ENCODE results near the gene PRKACB.
"Not testable (repeated sequence)": the region's sequence is repeated elsewhere in the genome, so short reads cannot be mapped to it uniquely, and the experiment has no call there.

The PRKACB gene

DNA sequence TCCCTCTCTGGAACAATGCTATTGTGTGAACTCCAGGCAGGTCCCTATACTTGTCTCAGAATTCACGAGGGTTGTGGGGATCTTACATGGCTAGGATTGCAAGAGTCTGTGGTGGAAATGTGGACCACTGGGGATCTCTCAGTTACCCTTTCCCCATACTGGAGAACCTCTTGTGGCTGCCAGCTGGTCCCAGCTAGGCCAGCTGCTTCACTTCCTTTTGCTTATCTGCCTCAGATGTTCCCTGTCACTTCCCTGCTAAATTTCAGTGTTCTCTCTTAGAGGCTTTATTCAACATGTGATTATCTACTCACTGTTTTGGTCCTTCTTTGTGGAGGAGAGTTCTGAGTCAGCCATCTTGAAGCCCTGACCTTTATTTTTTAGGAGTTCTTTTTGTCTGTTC, 81.6 kb downstream of the PRKACB start:
- no peak overlapping the region for H3K4me3 ChIP-seq (replicated peaks in 1 of 2; ENCODE audit: low read depth in 2 of 2, low read length in 2 of 2)
- TF ChIP-seq, protein P1, sequence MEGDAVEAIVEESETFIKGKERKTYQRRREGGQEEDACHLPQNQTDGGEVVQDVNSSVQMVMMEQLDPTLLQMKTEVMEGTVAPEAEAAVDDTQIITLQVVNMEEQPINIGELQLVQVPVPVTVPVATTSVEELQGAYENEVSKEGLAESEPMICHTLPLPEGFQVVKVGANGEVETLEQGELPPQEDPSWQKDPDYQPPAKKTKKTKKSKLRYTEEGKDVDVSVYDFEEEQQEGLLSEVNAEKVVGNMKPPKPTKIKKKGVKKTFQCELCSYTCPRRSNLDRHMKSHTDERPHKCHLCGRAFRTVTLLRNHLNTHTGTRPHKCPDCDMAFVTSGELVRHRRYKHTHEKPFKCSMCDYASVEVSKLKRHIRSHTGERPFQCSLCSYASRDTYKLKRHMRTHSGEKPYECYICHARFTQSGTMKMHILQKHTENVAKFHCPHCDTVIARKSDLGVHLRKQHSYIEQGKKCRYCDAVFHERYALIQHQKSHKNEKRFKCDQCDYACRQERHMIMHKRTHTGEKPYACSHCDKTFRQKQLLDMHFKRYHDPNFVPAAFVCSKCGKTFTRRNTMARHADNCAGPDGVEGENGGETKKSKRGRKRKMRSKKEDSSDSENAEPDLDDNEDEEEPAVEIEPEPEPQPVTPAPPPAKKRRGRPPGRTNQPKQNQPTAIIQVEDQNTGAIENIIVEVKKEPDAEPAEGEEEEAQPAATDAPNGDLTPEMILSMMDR (IDR thresholded peaks at IDR 0.05; ENCODE audit: low read depth, low read length), result no peak

DNA sequence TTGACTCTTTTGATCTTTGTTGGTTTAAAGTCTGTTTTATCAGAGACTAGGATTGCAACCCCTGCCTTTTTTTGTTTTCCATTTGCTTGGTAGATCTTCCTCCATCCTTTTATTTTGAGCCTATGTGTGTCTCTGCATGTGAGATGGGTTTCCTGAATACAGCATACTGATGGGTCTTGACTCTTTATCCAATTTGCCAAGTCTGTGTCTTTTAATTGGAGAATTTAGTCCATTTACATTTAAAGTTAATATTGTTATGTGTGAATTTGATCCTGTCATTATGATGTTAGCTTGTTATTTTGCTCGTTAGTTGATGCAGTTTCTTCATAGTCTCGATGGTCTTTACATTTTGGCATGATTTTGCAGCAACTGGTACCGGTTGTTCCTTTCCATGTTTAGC, 88.6 kb downstream of the PRKACB start:
- DNase-seq (ENCODE audit: low read depth in 2 of 2); H3K4me3 ChIP-seq (replicated peaks in 1 of 2; ENCODE audit: low read depth in 2 of 2, low read length in 2 of 2): not testable (repeated sequence)

More for the DNA sequence above, 81.6 kb downstream of the PRKACB start:
- DNase-seq (ENCODE audit: low read depth in 2 of 2), result peak in 1 of 2 donors; percentile 32

DNA sequence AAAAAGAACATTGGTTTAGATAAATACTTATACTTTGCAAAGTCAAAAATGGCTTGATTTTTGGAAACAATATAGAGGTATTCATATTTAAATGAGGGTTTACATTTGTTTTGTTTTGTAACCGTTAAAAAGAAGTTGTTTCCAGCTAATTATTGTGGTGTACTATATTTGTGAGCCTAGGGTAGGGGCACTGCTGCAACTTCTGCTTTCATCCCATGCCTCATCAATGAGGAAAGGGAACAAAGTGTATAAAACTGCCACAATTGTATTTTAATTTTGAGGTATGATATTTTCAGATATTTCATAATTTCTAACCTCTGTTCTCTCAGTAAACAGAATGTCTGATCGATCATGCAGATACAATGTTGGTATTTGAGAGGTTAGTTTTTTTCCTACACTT, 92.2 kb downstream of the PRKACB start:
- TF ChIP-seq, protein P1 (IDR thresholded peaks at IDR 0.05; ENCODE audit: low read depth, low read length), result no peak
- DNase-seq (ENCODE audit: low read depth in 2 of 2), result no peak
- H3K4me3 ChIP-seq (replicated peaks in 1 of 2; ENCODE audit: low read depth in 2 of 2, low read length in 2 of 2), result no peak overlapping the region

DNA sequence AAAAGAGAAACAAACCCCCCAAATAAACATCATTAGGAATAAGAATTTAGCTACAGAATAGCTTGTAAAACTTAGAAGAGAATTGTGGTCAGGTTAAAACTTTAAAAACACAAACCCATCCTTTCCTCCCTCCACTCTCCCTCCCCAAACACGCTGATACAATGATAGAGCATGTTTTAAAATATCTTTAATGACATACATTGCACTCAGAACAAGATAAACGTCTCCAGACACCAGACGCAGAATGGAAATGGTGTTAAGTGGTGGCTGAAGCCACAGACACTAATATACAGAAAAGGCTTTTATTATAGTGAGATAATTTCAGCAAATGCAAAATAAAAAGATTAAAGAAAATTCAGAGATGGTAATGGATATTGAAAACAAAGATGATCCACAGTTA, 98.6 kb downstream of the PRKACB start:
- no peak overlapping the region for H3K4me3 ChIP-seq (replicated peaks in 1 of 2; ENCODE audit: low read depth in 2 of 2, low read length in 2 of 2)
- TF ChIP-seq, protein P1 (IDR thresholded peaks at IDR 0.05; ENCODE audit: low read depth, low read length), result no peak
- no peak for DNase-seq (ENCODE audit: low read depth in 2 of 2)

DNA sequence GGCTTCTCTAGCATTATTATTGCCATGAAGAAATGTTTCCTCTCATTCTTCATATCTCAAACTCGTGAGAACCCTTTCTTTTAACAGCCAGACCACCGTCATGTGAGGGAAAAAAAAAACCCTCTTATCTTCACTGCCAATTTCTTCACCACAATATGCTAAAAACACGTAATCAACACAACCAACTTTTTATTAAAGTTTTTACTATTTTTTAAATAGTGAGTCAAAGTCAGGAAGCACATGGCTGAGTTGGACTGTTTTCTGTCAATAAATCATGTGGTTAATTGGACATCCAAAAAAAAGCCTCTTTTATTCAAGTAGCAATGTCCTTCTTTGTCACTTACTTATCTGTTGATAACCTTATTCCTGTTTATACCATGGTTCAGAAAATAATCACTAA, 101.5 kb downstream of the PRKACB start:
- TF ChIP-seq, protein P1 (IDR thresholded peaks at IDR 0.05; ENCODE audit: low read depth, low read length), result no peak
- H3K4me3 ChIP-seq (replicated peaks in 1 of 2; ENCODE audit: low read depth in 2 of 2, low read length in 2 of 2), result no peak overlapping the region
- peak in 1 of 2 donors; percentile 39 for DNase-seq (ENCODE audit: low read depth in 2 of 2)

DNA sequence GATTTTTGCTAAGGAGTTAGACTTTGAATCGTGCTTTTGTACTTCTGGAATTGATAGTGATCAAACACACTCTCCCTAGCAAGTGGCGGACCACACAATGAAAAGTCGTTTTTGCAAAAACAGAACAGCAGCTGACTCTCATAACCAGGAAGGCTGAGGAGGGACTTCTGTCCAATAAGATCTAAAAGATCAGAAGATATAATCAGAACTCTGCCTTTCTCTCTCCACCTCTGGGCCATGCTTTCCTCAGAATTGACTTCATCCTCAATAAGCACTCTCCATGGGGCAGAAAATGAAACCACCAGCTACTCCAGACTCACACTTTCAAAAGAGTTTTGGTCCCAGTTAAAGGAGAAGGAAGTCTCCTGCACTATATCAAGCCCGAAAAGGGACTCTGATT, 102.1 kb downstream of the PRKACB start:
- DNase-seq (ENCODE audit: low read depth in 2 of 2), result no peak
- TF ChIP-seq, protein P1 (IDR thresholded peaks at IDR 0.05; ENCODE audit: low read depth, low read length), result no peak

DNA sequence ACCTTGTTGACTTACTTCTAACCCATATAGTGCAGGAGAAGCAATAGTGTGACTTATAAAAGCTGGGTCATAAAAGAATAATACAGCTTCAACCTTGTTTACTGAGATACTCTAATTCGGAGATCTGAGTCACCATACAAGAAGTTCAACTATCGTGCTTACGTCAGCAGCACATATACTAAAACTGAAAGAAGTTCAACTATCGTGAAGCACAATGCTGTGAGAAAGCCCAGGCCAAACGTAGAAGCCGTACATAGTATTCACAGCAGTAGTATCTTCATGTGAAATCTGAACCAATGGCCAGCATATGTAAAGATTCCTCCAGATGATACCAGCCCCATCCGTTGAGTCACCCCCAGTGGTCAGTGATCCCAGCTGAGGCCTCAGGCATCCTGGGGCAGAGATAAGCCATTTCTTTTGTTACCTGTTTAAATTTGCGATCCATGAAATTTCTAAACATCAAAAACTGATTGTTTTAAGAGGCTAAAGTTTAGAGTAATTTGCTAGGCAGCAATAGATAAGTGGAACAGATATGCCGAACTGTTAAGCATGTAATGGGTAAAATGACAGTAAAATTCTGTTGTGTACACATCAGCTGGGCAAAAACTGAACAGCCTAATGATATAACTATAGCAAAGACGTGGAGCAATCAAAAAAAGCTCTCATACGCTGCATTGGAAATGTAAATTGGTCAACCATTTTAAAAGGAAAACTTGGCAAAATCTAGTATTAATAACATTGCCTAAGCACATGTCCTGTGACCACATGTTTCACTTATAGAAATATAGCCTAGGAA, 103.6 kb downstream of the PRKACB start:
- peak; percentile 44 to 96 for DNase-seq (ENCODE audit: low read depth in 2 of 2)

More for the DNA sequence above, 102.1 kb downstream of the PRKACB start:
- no peak overlapping the region for H3K4me3 ChIP-seq (replicated peaks in 1 of 2; ENCODE audit: low read depth in 2 of 2, low read length in 2 of 2)

More for the DNA sequence above, 103.6 kb downstream of the PRKACB start:
- TF ChIP-seq, protein P1 (IDR thresholded peaks at IDR 0.05; ENCODE audit: low read depth, low read length), result no peak
- H3K4me3 ChIP-seq (replicated peaks in 1 of 2; ENCODE audit: low read depth in 2 of 2, low read length in 2 of 2), result peak overlapping the region in 1 of 2 donors; percentile 19
